ENCODE data around the gene PHTF1. TPM values are rescaled to one million over a fixed set of nuclear protein-coding genes. Genes with fewer than 3 reads are reported as not detected.

Gene PHTF1
- total RNA-seq, 1 experiment from 2014 or later: 8.4 TPM

DNA sequence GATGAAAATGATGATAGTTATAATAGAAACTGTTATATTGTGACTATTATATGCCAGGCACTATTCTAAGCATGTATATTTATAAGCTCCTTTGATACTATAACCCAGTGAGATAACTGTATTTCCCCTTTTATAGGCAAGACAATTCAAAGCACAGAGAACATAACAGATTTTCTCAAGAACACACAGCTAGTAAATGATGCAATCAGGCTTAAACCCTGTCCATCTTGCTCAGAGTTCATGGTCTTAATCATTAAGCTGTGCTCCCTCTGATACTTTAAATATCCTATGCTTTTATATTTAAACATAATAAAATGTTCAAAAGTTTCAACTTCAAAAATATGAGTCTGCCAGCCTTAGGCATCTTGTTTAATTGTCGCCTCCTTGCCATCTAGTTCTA, 88.6 kb downstream of the PHTF1 start:
- no peaks in the 10 kb centered on the region for H3K9me3 Mint-ChIP-seq (ENCODE audit: unreplicated experiment)
- DNase-seq (ENCODE audit: unreplicated experiment): no peak
- BruUV-seq (replicated peaks): no TSS peak
- H3K4me1 Mint-ChIP-seq (ENCODE audit: insufficient read depth, unreplicated experiment): peaks cover 7% of the 10 kb centered on the region
- no peak overlapping the region for H3K27ac Mint-ChIP-seq (ENCODE audit: low read depth, unreplicated experiment)
- H3K27me3 Mint-ChIP-seq (ENCODE audit: insufficient read depth, unreplicated experiment): no peaks in the 10 kb centered on the region
- intact Hi-C loops (cut with micrococcal nuclease): no loop called here
- no peak overlapping the region for H3K4me3 Mint-ChIP-seq (ENCODE audit: unreplicated experiment)
- TF ChIP-seq, protein P1, sequence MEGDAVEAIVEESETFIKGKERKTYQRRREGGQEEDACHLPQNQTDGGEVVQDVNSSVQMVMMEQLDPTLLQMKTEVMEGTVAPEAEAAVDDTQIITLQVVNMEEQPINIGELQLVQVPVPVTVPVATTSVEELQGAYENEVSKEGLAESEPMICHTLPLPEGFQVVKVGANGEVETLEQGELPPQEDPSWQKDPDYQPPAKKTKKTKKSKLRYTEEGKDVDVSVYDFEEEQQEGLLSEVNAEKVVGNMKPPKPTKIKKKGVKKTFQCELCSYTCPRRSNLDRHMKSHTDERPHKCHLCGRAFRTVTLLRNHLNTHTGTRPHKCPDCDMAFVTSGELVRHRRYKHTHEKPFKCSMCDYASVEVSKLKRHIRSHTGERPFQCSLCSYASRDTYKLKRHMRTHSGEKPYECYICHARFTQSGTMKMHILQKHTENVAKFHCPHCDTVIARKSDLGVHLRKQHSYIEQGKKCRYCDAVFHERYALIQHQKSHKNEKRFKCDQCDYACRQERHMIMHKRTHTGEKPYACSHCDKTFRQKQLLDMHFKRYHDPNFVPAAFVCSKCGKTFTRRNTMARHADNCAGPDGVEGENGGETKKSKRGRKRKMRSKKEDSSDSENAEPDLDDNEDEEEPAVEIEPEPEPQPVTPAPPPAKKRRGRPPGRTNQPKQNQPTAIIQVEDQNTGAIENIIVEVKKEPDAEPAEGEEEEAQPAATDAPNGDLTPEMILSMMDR (IDR thresholded peaks at IDR 0.05; ENCODE audit: unreplicated experiment): no peak
- POLR2A ChIA-PET: interaction anchor here (0.6 to 1.2 kb wide), 3 partner anchors 10 to 550 kb away, joined by 3 read pairs; no protein-coding TSS in a partner anchor
- CTCF ChIA-PET: interaction anchor here (0.6 to 12.5 kb wide), 4 partner anchors 249 to 954 kb away, joined by 3 to 153 read pairs (median 3); partner anchors contain the start of gene LRIG2
- H3K36me3 Mint-ChIP-seq (ENCODE audit: insufficient read depth, unreplicated experiment): peaks cover 11% of the 10 kb centered on the region

DNA sequence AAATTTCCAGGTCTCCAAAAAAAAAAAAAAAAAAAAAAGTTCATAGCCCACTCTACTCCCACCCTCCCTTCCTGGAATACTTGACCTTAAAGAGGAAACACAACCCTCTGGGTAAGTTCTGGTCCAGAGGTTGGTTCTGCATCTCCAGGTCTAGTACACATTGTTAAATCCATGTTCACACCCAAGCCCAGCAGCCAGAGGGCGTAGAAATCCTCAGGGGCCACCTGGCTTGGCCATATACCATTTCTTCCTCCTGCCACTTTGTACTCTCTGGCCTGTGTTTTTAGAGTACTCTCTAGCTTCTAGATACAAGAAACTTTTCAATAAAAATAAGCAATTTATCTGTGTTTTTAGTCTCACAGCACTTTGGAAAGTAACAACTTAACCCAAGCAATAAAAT, 89.3 kb downstream of the PHTF1 start:
- POLR2A ChIA-PET: interaction anchor here (1.2 kb wide), 1 partner anchor 10 kb away, joined by 3 read pairs; no protein-coding TSS in a partner anchor
- TF ChIP-seq, protein P1 (IDR thresholded peaks at IDR 0.05; ENCODE audit: unreplicated experiment): no peak
- CTCF ChIA-PET: interaction anchor here (12.5 kb wide), 1 partner anchor 528 kb away, joined by 153 read pairs; no protein-coding TSS in a partner anchor
- H3K27ac Mint-ChIP-seq (ENCODE audit: low read depth, unreplicated experiment): no peak overlapping the region
- no peak overlapping the region for H3K4me3 Mint-ChIP-seq (ENCODE audit: unreplicated experiment)
- DNase-seq (ENCODE audit: unreplicated experiment): no peak
- peaks cover 6% of the 10 kb centered on the region for H3K36me3 Mint-ChIP-seq (ENCODE audit: insufficient read depth, unreplicated experiment)
- intact Hi-C loops (cut with micrococcal nuclease): no loop called here
- H3K4me1 Mint-ChIP-seq (ENCODE audit: insufficient read depth, unreplicated experiment): peaks cover under 1% of the 10 kb centered on the region
- no TSS peak for BruUV-seq (replicated peaks)
- no peaks in the 10 kb centered on the region for H3K27me3 Mint-ChIP-seq (ENCODE audit: insufficient read depth, unreplicated experiment)
- H3K9me3 Mint-ChIP-seq (ENCODE audit: unreplicated experiment): no peaks in the 10 kb centered on the region

DNA sequence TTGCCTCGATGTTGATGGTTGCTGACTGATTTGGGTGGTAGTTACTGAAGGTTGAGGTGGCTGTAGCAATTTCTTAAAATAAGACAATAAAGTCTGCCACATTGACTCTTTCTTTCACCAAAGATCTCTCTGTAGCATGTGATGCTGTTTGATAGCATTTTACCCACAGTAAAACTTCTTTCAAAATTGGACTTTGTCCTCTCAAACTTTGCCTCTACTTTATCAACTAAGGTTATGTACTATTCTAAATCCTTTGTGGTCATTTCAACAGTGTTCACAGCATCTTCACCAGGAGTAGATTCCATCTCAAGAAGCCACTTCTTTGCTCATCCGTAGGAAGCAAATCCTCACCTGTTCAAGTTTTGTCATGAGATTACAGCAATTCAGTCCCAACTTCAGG, 93.2 kb downstream of the PHTF1 start:
- Mint-ChIP-seq H3K4me1 (ENCODE audit: insufficient read depth, unreplicated experiment) (peaks cover 19% of the 10 kb centered on the region), H3K36me3 (ENCODE audit: insufficient read depth, unreplicated experiment) (no peaks in the 10 kb centered on the region), H3K27me3 (ENCODE audit: insufficient read depth, unreplicated experiment) (no peaks in the 10 kb centered on the region), H3K4me3 (ENCODE audit: unreplicated experiment) (no peak overlapping the region), H3K9me3 (ENCODE audit: unreplicated experiment) (no peaks in the 10 kb centered on the region), H3K27ac (ENCODE audit: low read depth, unreplicated experiment) (no peak overlapping the region)
- intact Hi-C loops (cut with micrococcal nuclease): no loop called here
- ChIA-PET CTCF (interaction anchor here (0.6 to 1.8 kb wide), 3 partner anchors 10 to 526 kb away, joined by 4 to 5 read pairs (median 4); no protein-coding TSS in a partner anchor), POLR2A (interaction anchor here (1.1 kb wide), 1 partner anchor 196 kb away, joined by 3 read pairs; no protein-coding TSS in a partner anchor)
- TF ChIP-seq, protein P1 (IDR thresholded peaks at IDR 0.05; ENCODE audit: unreplicated experiment): no peak
- no TSS peak for BruUV-seq (replicated peaks)
- DNase-seq (ENCODE audit: unreplicated experiment): no peak

DNA sequence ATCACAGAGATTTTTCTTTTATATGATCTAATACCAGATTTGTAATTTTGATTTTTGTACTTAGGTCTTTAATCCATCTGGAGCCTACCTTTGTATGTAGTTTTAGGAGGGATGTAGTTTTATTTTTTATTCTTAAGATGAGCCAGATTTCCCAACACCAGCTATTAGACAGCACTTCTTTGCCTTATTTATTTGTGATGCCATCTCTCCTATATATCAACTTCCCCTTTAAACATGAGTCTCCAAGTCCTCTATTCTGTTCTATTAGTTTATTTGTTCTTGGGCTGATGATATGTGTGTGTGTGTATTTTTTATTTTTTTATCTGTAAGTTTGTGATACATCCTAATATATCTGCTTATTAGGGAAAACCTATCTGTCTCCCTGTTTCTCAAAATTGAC, 94.2 kb downstream of the PHTF1 start:
- intact Hi-C loops (cut with micrococcal nuclease): no loop called here
- TF ChIP-seq, protein P1 (IDR thresholded peaks at IDR 0.05; ENCODE audit: unreplicated experiment): no peak
- ChIA-PET CTCF (interaction anchor here (0.6 to 1.0 kb wide), 5 partner anchors 127 to 525 kb away, joined by 3 to 6 read pairs (median 3); no protein-coding TSS in a partner anchor), POLR2A (interaction anchor here (0.8 to 0.9 kb wide), 2 partner anchors 13 to 271 kb away, joined by 3 read pairs; no protein-coding TSS in a partner anchor)
- Mint-ChIP-seq H3K27me3 (ENCODE audit: insufficient read depth, unreplicated experiment) (no peaks in the 10 kb centered on the region), H3K4me3 (ENCODE audit: unreplicated experiment) (no peak overlapping the region), H3K9me3 (ENCODE audit: unreplicated experiment) (no peaks in the 10 kb centered on the region), H3K36me3 (ENCODE audit: insufficient read depth, unreplicated experiment) (peaks cover 4% of the 10 kb centered on the region), H3K4me1 (ENCODE audit: insufficient read depth, unreplicated experiment) (peaks cover 24% of the 10 kb centered on the region), H3K27ac (ENCODE audit: low read depth, unreplicated experiment) (no peak overlapping the region)
- DNase-seq (ENCODE audit: unreplicated experiment): no peak
- BruUV-seq (replicated peaks): no TSS peak
